ENCODE data around the gene AOPEP. TPM values are rescaled to one million over a fixed set of nuclear protein-coding genes. Genes with fewer than 3 reads are reported as not detected.

The AOPEP gene
- total RNA-seq, 2 experiments from 2014 or later, result 13.5 to 17.0 TPM

DNA sequence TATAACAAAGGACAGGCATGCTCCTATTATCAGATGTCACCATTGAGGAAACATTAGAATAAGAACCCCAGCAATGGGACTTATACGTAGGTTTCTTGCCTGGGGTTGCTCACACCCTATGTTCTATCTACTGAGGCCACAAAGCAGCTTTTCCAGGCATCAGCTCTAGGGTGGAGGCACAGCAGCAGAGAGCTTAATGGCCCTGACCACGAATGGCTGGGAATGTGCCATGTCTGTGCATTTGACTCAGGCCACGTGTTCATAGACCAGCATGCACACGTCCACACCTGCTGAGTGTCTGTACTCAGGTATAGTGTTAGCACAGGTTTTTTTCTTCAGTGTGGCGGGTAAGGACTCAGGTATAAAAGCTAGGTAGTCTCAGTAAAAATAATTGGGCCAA is 129.4 kb downstream of the AOPEP start:
- Mint-ChIP-seq H3K27ac (no peak overlapping the region), H3K36me3 (ENCODE audit: low read depth) (peaks cover 14% of the 10 kb centered on the region), H3K9me3 (no peaks in the 10 kb centered on the region), H3K27me3 (no peaks in the 10 kb centered on the region), H3K4me3 (no peak overlapping the region), H3K4me1 (peaks cover 18% of the 10 kb centered on the region)
- ChIA-PET CTCF (interaction anchor here (0.7 to 2.3 kb wide), 2 partner anchors 74 to 272 kb away, joined by 3 to 6 read pairs; no protein-coding TSS in a partner anchor), POLR2A (interaction anchor here (1.0 kb wide), 1 partner anchor 11 kb away, joined by 3 read pairs; no protein-coding TSS in a partner anchor)
- DNase-seq, result no peak

DNA sequence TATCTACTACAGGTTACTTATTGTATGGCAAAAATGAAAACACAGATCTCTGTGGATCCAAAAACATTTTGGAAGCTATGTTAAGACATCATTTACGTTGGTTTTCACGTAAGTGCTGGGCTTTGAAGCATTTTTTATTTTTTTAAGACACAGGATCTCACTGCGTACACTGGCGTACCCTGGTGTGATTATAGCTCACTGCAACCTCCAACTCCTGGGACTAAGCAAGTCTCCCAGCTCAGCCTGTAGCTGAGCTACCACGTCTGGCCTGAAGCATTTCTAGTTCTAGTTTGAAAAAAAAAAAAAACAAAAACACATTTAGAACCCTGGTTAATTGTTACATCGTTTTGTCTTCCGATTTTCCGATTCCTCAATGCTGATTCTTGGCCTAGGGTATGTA is 131.3 kb downstream of the AOPEP start:
- no peaks in the 10 kb centered on the region for H3K9me3 Mint-ChIP-seq
- ChIA-PET CTCF (interaction anchor here (1.0 kb wide), 1 partner anchor 188 kb away, joined by 3 read pairs; no protein-coding TSS in a partner anchor), POLR2A (interaction anchor here (1.1 kb wide), 1 partner anchor 13 kb away, joined by 3 read pairs; no protein-coding TSS in a partner anchor)
- H3K27ac Mint-ChIP-seq, result no peak overlapping the region
- H3K4me1 Mint-ChIP-seq, result peaks cover 37% of the 10 kb centered on the region
- H3K4me3 Mint-ChIP-seq, result no peak overlapping the region
- no peaks in the 10 kb centered on the region for H3K27me3 Mint-ChIP-seq
- DNase-seq, result no peak
- peaks cover 18% of the 10 kb centered on the region for H3K36me3 Mint-ChIP-seq (ENCODE audit: low read depth)

DNA sequence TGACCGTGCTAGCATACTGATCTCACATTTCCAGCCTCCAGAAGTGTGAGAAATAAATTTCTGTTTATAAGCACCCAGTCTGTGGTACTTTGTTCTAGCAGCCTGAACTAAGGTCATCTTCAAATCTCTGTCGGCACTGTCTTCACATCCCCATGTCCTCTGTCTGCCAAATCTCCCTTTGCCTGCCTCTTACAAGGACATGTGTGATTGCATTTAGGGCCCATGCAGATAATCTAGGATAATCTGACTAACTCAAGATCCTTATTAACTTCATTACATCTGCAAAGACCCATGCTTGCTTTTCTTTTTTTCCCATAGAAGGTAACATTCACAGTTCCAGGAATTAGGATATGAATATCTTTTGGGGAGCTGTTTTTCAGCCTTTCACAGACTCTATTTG is 132.7 kb downstream of the AOPEP start:
- DNase-seq, result no peak
- H3K4me3 Mint-ChIP-seq, result no peak overlapping the region
- H3K36me3 Mint-ChIP-seq (ENCODE audit: low read depth), result peaks cover 18% of the 10 kb centered on the region
- no peaks in the 10 kb centered on the region for H3K27me3 Mint-ChIP-seq
- ChIA-PET POLR2A (interaction anchor here (3.0 kb wide), 1 partner anchor 133 kb away, joined by 8 read pairs; the partner anchor contains the start of gene AOPEP), CTCF (no interaction called here)
- peaks cover 47% of the 10 kb centered on the region for H3K4me1 Mint-ChIP-seq
- no peak overlapping the region for H3K27ac Mint-ChIP-seq
- H3K9me3 Mint-ChIP-seq, result no peaks in the 10 kb centered on the region

DNA sequence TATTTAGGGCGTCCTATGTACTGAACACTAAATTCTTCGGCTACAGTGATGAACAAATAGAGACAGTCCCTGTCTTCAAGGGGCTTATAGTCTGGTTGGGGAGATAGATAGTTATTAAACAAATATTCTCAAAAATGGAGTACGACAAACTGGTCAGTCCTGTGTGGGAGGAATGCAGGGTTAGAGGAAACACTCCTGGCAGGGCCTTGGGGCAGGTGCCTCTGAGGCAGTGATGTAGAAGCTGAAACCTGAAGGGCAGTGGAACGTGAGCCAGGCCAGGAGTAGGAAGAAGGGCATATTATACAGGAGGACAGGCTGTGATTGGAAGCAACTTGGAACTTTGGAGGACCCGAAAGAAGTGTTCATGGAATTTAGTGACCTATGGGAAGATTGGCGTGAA is 133.4 kb downstream of the AOPEP start:
- POLR2A ChIA-PET, result interaction anchor here (2.2 to 3.0 kb wide), 2 partner anchors 19 to 134 kb away, joined by 8 to 27 read pairs; partner anchors contain the start of gene AOPEP
- Mint-ChIP-seq H3K9me3 (no peaks in the 10 kb centered on the region), H3K27ac (peak overlapping the region; percentile 90), H3K27me3 (no peaks in the 10 kb centered on the region), H3K4me3 (no peak overlapping the region), H3K4me1 (peaks cover 47% of the 10 kb centered on the region), H3K36me3 (ENCODE audit: low read depth) (peaks cover 18% of the 10 kb centered on the region)
- CTCF ChIA-PET, result no interaction called here
- DNase-seq, result no peak

DNA sequence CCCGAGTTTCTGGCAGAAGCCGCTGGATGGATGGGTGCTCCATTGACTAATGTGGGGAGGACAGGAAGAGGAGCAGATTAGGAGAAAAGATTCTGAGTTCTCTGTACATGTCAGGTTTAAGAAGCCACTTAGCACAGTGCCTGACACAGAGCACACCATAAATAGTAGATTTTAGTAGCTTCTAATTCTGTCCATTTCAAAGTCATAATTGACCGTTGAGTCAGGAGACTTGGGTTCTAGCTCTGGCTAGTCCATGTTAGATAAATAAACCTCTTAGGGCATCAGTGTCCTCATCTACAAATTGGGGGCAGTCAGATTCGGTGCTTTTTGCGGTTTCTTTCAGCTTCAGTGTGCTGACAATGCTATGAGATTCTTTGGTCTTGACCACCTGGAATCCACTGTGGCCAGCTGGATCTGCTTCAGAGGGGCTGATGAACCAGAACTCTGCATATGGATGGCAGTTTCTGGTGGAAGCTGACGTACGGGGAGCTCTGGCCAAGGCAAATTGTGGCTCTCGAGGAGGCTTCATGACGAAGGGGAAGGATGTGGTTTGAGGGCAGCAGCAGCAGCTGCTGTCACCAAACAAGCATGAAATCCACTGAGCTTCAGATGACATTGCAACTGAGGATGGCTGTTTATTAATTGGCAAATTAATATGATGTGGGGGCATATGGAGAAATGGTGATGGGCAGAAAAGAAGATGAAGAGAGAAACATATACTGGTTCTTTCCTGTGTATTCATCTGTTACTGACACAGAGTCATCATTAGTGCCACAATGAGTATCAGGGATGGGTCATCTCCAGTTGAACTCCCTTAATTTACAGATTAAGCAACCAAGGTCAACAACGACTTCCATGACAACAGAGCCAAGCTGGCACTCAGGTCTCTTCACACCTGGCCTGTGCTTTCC is 134.4 kb downstream of the AOPEP start:
- H3K4me1 Mint-ChIP-seq, result peaks cover 47% of the 10 kb centered on the region
- ChIA-PET POLR2A (interaction anchor here (1.0 to 3.0 kb wide), 17 partner anchors 9 to 135 kb away, joined by 3 to 27 read pairs (median 4); partner anchors contain the start of gene AOPEP), CTCF (interaction anchor here (0.5 to 2.0 kb wide), 10 partner anchors 9 to 180 kb away, joined by 3 to 7 read pairs (median 3); no protein-coding TSS in a partner anchor)
- H3K27me3 Mint-ChIP-seq, result no peaks in the 10 kb centered on the region
- peak; percentile 87 for DNase-seq
- H3K36me3 Mint-ChIP-seq (ENCODE audit: low read depth), result peaks cover 18% of the 10 kb centered on the region
- H3K27ac Mint-ChIP-seq, result peak overlapping the region; percentile 90
- no peaks in the 10 kb centered on the region for H3K9me3 Mint-ChIP-seq
- peak overlapping the region; percentile 54 for H3K4me3 Mint-ChIP-seq

DNA sequence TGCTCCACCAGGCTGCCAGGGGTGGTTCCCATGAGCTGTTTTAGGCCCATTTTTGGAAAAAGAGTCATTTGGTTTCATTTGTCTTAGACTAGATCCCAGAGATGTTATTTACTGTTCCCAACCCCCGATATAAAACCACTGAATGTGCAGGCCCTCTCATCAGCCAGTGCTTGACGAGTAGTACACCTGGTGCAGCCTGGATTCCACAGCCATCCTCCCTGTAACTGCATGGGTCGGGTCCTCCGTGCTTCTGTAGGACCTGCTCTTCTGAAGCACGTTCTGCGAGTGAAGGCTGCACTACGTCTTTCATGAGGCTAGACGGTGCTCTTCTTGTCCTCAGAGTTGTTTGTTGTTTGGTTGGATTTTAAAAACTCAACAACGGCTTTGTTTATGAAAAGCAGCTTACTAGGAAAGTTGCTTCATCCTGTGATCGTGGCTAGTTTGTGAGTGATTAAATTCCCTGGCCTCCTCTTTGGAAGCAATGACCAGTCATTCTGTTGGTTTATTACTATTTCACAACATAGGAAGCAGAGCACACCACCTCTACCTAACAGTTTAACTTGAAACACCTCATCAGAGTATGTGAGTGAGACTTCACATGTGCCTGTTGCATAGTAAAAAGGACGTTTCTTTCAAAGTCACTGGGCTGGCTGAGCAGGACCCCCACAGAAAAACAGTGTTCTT is 135.2 kb downstream of the AOPEP start:
- H3K4me3 Mint-ChIP-seq, result peak overlapping the region; percentile 54
- DNase-seq, result no peak
- CTCF ChIA-PET, result interaction anchor here (0.7 to 2.0 kb wide), 7 partner anchors 8 to 181 kb away, joined by 3 to 7 read pairs (median 4); no protein-coding TSS in a partner anchor
- H3K27me3 Mint-ChIP-seq, result no peaks in the 10 kb centered on the region
- H3K9me3 Mint-ChIP-seq, result no peaks in the 10 kb centered on the region
- POLR2A ChIA-PET, result interaction anchor here (1.0 to 3.0 kb wide), 13 partner anchors 8 to 136 kb away, joined by 3 to 27 read pairs (median 5); partner anchors contain the start of gene AOPEP
- peaks cover 18% of the 10 kb centered on the region for H3K36me3 Mint-ChIP-seq (ENCODE audit: low read depth)
- peaks cover 47% of the 10 kb centered on the region for H3K4me1 Mint-ChIP-seq
- H3K27ac Mint-ChIP-seq, result peak overlapping the region; percentile 90

- CTCF ChIA-PET, result no interaction called here
- Mint-ChIP-seq H3K27me3 (no peaks in the 10 kb centered on the region), H3K9me3 (no peaks in the 10 kb centered on the region), H3K36me3 (ENCODE audit: low read depth) (peaks cover 16% of the 10 kb centered on the region), H3K27ac (no peak overlapping the region), H3K4me1 (peaks cover 50% of the 10 kb centered on the region), H3K4me3 (no peak overlapping the region)
- POLR2A ChIA-PET, result interaction anchor here (1.1 kb wide), 1 partner anchor 15 kb away, joined by 4 read pairs; no protein-coding TSS in a partner anchor
- no peak for DNase-seq
These were observed 137.7 kb downstream of the AOPEP start for GRCh38 chr9:94864196-94864595.

DNA sequence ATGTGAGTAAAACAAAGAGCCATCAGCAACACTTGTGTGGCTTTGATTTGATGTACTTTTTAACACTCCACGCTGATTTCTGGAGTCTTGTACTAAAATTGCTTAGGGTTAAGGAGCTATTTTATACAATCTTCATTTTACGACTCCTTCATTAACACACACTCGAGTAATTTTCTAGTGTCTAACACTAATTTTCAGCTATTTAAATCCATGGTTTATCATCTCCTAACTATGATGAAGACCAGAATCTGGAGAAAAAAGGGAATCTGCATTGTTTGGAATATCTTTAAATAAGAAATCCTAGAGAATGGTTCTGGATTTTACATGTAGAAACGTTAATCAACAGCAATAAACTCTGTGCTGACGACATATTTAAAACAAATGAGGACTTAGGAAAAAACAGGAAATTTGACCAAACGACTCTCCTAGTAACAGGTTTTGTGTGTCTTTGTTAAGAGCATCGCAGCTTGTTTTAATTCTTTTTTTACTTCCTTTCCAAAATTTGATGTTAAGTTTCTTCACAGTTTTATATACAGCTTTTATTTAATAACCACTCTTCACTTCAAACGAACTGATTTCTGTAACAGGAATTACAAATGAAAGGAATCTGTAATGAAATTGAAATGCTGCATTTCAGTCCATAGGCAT is 138.5 kb downstream of the AOPEP start:
- Mint-ChIP-seq H3K27me3 (no peaks in the 10 kb centered on the region), H3K4me3 (no peak overlapping the region), H3K36me3 (ENCODE audit: low read depth) (peaks cover 11% of the 10 kb centered on the region), H3K27ac (no peak overlapping the region), H3K4me1 (peaks cover 48% of the 10 kb centered on the region), H3K9me3 (no peaks in the 10 kb centered on the region)
- POLR2A ChIA-PET, result no interaction called here
- DNase-seq, result no peak
- CTCF ChIA-PET, result no interaction called here

DNA sequence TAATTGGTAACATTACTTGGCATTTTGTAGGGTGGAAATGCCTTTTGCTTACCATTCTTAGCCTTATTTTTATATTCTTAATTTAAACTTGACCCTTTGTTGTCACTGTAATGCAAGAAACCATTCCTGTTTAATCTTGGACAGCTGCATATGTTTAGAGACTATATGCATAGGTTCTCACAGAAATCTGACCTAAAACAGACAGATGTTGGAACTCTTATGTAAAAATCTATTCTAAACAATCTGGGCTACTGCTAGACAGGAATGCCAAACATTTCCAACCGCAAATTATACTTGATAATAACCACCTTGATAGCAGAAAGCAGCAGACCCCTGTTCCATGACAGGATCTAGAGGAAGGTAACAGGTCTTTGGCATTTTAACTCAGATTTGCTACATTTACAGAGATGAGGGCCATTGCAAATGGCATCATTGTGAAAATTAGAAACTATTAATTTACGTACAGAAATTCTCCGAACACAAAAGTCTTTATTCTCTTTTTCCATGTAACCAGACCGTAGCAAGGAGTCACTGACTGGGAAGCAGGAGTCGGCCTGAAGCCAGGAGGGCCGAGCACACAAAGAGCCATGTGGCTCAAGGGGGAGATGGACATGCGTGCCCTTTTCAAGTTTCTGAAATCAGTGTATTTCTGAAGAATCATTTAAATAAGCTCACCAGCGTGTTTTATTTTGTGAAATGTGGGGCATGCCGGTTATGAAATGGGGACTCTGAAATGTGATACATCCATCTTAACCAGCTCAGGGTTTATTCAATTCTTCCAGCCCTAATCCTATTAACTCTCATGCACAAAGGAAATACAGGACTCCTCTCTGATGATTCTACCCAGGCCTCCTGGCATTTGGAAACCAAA is 139.3 kb downstream of the AOPEP start:
- POLR2A ChIA-PET, result interaction anchor here (0.9 to 1.5 kb wide), 3 partner anchors 9 to 139 kb away, joined by 3 to 4 read pairs (median 3); partner anchors contain the start of gene AOPEP
- no peak for DNase-seq
- Mint-ChIP-seq H3K9me3 (peaks cover under 1% of the 10 kb centered on the region), H3K4me3 (no peak overlapping the region), H3K27ac (no peak overlapping the region), H3K4me1 (peaks cover 47% of the 10 kb centered on the region), H3K36me3 (ENCODE audit: low read depth) (peaks cover 15% of the 10 kb centered on the region), H3K27me3 (no peaks in the 10 kb centered on the region)
- CTCF ChIA-PET, result no interaction called here

- H3K4me1 Mint-ChIP-seq, result peaks cover 47% of the 10 kb centered on the region
- no peak overlapping the region for H3K4me3 Mint-ChIP-seq
- H3K27ac Mint-ChIP-seq, result no peak overlapping the region
- POLR2A ChIA-PET, result interaction anchor here (0.9 to 1.5 kb wide), 3 partner anchors 10 to 140 kb away, joined by 3 to 4 read pairs (median 3); partner anchors contain the start of gene AOPEP
- peaks cover 20% of the 10 kb centered on the region for H3K36me3 Mint-ChIP-seq (ENCODE audit: low read depth)
- H3K27me3 Mint-ChIP-seq, result no peaks in the 10 kb centered on the region
- CTCF ChIA-PET, result interaction anchor here (1.0 kb wide), 1 partner anchor 65 kb away, joined by 3 read pairs; no protein-coding TSS in a partner anchor
- peaks cover 2% of the 10 kb centered on the region for H3K9me3 Mint-ChIP-seq
- no peak for DNase-seq
These were observed 140.3 kb downstream of the AOPEP start for GRCh38 chr9:94866770-94867169.

GRCh38 chr9:94867281-94867841 is 140.9 kb downstream of the AOPEP start:
- Mint-ChIP-seq H3K36me3 (ENCODE audit: low read depth) (peaks cover 23% of the 10 kb centered on the region), H3K4me3 (no peak overlapping the region), H3K9me3 (peaks cover 2% of the 10 kb centered on the region), H3K27ac (no peak overlapping the region), H3K4me1 (peaks cover 47% of the 10 kb centered on the region), H3K27me3 (no peaks in the 10 kb centered on the region)
- ChIA-PET POLR2A (interaction anchor here (1.5 kb wide), 1 partner anchor 12 kb away, joined by 3 read pairs; no protein-coding TSS in a partner anchor), CTCF (interaction anchor here (1.0 kb wide), 1 partner anchor 65 kb away, joined by 3 read pairs; no protein-coding TSS in a partner anchor)
- DNase-seq, result no peak

All from activated CD4-positive, alpha-beta memory T cell treated with anti-CD3 and anti-CD28 coated beads, Interleukin-2, amount 10 ng/mL, durations not matched to agents 7 days and 5 days (primary cell).